Calu3 (cell line): ENCODE measurements around the gene ZWILCH. TPM values are rescaled to one million over a fixed set of nuclear protein-coding genes. Genes with fewer than 3 reads are reported as not detected.

Experiments used
- BruUV-seq: library from RNA; stranded (reverse); fragments of 400-500 nt; replicated peaks from 2 replicates; lab custom pipeline; 2021; lab: Mats Ljungman, UMichigan
- CTCF ChIA-PET: fragments of 300-600 bp; sonication (Branson Sonifier 250); formaldehyde crosslinking; loops from one replicate; lab custom pipeline; 2022; ENCODE audit warnings: antibody characterized with exemption; lab: Charles Lee
- DNase-seq: peaks from one replicate; pipeline ENCODE4 v3.0.0; 2022
- H3K27ac Mint-ChIP-seq: one replicate; pipeline ENCODE4 v1.8.0; 2022; ENCODE audit warnings: mixed read lengths; ENCODE audit not compliant: unreplicated experiment
- H3K27me3 Mint-ChIP-seq: one replicate; pipeline ENCODE4 v1.8.0; 2022; ENCODE audit warnings: mixed read lengths; ENCODE audit not compliant: unreplicated experiment
- H3K36me3 Mint-ChIP-seq: one replicate; pipeline ENCODE4 v1.8.0; 2022; ENCODE audit warnings: mild to moderate bottlenecking, moderate library complexity, mixed read lengths; ENCODE audit not compliant: insufficient read depth, unreplicated experiment
- H3K4me1 Mint-ChIP-seq: one replicate; pipeline ENCODE4 v1.8.0; 2022; ENCODE audit warnings: mild to moderate bottlenecking, low read depth, mixed read lengths; ENCODE audit not compliant: unreplicated experiment
- H3K4me3 Mint-ChIP-seq: one replicate; pipeline ENCODE4 v1.8.0; 2022; ENCODE audit warnings: mild to moderate bottlenecking, low read depth, moderate library complexity, mixed read lengths; ENCODE audit not compliant: unreplicated experiment
- H3K9me3 Mint-ChIP-seq: one replicate; pipeline ENCODE4 v1.8.0; 2022; ENCODE audit warnings: low read depth, mixed read lengths; ENCODE audit not compliant: unreplicated experiment
- intact Hi-C: fragments of 100-400 bp; cut with micrococcal nuclease; formaldehyde crosslinking; loops from one replicate; pipeline ENCODE4 v1.10.0; 2022; ENCODE audit not compliant: unreplicated experiment
- total RNA-seq: library from RNA; stranded (reverse); gene quantifications from 2 replicates; pipeline ENCODE4 v1.2.3, GENCODE V29; 2022
- TF ChIP-seq, protein P1 (sequence below): fragments of 200-600 bp; IDR thresholded peaks from one replicate; pipeline ENCODE4 v1.8.0; 2022; ENCODE audit warnings: antibody characterized with exemption; ENCODE audit not compliant: unreplicated experiment

ZWILCH gene
- total RNA-seq, 1 experiment from 2014 or later, result 34.5 TPM

DNA sequence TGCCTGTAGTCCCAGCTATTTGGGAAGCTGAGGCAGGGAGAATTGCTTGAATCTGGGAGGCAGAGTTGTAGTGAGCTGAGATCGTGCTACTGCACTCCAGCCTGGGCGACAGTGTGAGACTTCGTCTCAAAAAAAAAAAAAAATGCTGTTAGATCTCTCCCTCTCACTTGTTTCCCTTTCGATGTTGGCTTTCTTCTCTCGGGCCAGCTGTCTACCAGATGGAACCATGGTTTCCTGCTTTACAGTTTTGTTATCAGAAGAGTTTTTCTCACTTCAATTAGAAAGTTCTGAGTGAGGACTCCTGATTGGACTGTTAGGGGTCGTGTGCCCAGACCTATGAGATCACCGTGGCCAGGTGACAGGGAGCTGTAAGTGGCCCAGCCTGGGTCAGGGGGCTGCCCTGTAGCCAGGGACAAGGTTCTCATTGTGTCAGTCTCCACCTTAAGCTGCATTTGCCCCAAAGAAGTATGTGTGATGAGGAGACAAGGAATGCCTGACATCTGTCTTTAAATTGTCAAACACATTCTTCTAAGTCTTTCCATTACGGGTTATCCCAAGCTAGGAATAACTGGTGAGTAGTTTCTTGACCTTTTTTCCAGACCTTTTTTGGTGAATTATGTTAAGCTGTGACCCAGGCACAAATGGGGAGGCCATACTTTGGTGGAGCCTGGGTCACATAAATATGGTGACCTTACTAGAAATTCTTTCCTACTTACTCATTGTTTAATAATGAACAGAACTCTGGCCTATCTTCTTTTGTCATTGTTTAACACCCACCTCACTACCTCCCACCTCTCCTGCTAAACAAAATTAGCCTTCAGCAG lies 32.7 kb upstream of the ZWILCH start:
- peaks cover 16% of the 10 kb centered on the region for H3K4me1 Mint-ChIP-seq
- peak overlapping the region; percentile 77 for H3K27ac Mint-ChIP-seq
- peak; percentile 60 for DNase-seq

DNA sequence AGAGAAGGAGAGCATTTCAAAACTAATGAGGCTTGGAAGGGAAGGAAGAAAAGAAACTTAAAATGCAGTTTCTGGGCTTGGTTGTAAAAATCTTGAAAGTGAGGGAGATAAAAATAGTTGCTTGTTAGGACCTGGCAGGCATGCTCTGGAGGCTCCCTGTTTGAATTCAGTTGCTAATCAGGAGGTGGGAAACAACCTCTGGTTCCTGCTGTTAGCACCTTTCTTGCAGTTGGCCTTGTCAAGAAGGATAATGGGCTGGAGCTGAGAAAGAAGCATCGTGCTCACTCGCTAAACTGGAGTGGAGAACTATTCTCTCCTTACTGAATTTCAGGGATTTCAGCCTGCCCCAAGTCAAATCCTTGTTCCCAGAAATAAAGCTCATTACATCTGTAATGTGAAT lies 31.0 kb upstream of the ZWILCH start:
- H3K27me3 Mint-ChIP-seq, result no peaks in the 10 kb centered on the region
- no peak overlapping the region for H3K4me3 Mint-ChIP-seq
- H3K4me1 Mint-ChIP-seq, result peaks cover 18% of the 10 kb centered on the region
- TF ChIP-seq, protein P1, sequence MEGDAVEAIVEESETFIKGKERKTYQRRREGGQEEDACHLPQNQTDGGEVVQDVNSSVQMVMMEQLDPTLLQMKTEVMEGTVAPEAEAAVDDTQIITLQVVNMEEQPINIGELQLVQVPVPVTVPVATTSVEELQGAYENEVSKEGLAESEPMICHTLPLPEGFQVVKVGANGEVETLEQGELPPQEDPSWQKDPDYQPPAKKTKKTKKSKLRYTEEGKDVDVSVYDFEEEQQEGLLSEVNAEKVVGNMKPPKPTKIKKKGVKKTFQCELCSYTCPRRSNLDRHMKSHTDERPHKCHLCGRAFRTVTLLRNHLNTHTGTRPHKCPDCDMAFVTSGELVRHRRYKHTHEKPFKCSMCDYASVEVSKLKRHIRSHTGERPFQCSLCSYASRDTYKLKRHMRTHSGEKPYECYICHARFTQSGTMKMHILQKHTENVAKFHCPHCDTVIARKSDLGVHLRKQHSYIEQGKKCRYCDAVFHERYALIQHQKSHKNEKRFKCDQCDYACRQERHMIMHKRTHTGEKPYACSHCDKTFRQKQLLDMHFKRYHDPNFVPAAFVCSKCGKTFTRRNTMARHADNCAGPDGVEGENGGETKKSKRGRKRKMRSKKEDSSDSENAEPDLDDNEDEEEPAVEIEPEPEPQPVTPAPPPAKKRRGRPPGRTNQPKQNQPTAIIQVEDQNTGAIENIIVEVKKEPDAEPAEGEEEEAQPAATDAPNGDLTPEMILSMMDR, result no peak
- CTCF ChIA-PET, result no interaction called here
- intact Hi-C loops, result no loop called here
- peaks cover 9% of the 10 kb centered on the region for H3K36me3 Mint-ChIP-seq
- BruUV-seq, result no TSS peak
- H3K9me3 Mint-ChIP-seq, result no peaks in the 10 kb centered on the region
- DNase-seq, result no peak
- H3K27ac Mint-ChIP-seq, result no peak overlapping the region

More for the DNA sequence above, 32.7 kb upstream of the ZWILCH start:
- no TSS peak for BruUV-seq
- Mint-ChIP-seq H3K27me3 (no peaks in the 10 kb centered on the region), H3K36me3 (peaks cover 9% of the 10 kb centered on the region), H3K9me3 (no peaks in the 10 kb centered on the region), H3K4me3 (peak overlapping the region; percentile 8)
- CTCF ChIA-PET, result interaction anchor here (0.6 to 1.3 kb wide), 6 partner anchors 12 to 59 kb away, joined by 3 to 8 read pairs (median 4); partner anchors contain the start of gene SNAPC5
- intact Hi-C loops, result no loop called here
- TF ChIP-seq, protein P1, result no peak

GRCh38 chr15:66474963-66475362 lies 30.2 kb upstream of the ZWILCH start:
- TF ChIP-seq, protein P1, result no peak
- Mint-ChIP-seq H3K4me1 (peaks cover 25% of the 10 kb centered on the region), H3K4me3 (no peak overlapping the region), H3K27me3 (no peaks in the 10 kb centered on the region), H3K36me3 (peaks cover 9% of the 10 kb centered on the region), H3K9me3 (no peaks in the 10 kb centered on the region), H3K27ac (no peak overlapping the region)
- no peak for DNase-seq
- intact Hi-C loops, result no loop called here
- CTCF ChIA-PET, result interaction anchor here (0.7 kb wide), 1 partner anchor 1077 kb away, joined by 3 read pairs; no protein-coding TSS in a partner anchor
- BruUV-seq, result no TSS peak

DNA sequence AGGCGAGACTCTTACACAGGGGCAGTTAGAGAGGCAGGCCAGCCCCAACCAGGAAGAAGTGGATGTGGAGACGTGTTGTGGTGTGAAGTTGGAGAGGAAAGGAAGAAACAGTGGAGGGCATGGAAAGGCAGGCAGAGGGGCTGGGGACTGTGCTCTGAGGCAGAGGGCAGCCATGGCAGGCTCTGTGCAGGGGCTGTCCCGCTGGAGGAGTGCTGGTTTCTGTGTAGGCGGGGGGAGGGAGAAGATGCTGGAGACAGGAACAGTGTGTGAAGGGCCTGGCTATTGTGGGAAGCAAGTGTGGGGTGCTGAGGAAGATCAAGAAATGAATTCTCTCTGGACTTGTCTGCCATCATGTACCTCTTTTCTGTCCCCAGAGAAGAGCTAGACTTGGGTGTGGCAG lies 28.6 kb upstream of the ZWILCH start:
- DNase-seq, result no peak
- H3K27me3 Mint-ChIP-seq, result no peaks in the 10 kb centered on the region
- intact Hi-C loops, result no loop called here
- no TSS peak for BruUV-seq
- no peaks in the 10 kb centered on the region for H3K9me3 Mint-ChIP-seq
- CTCF ChIA-PET, result no interaction called here
- peaks cover 18% of the 10 kb centered on the region for H3K36me3 Mint-ChIP-seq
- H3K27ac Mint-ChIP-seq, result no peak overlapping the region
- peaks cover 37% of the 10 kb centered on the region for H3K4me1 Mint-ChIP-seq
- TF ChIP-seq, protein P1, result no peak
- H3K4me3 Mint-ChIP-seq, result no peak overlapping the region
